Naive thymus-derived CD4-positive, alpha-beta T cell (primary cell): ENCODE measurements around the gene RPS21. TPM values are rescaled to one million over a fixed set of nuclear protein-coding genes. Genes with fewer than 3 reads are reported as not detected.

Experiments used
- ATAC-seq: fragments of 150-1000 bp; cut with Tn5 transposase; 2 replicates; pipeline ENCODE4 v1.10.0; 2021; ENCODE audit warnings: mild to moderate bottlenecking, moderate library complexity
- CTCF ChIA-PET: fragments of 350-600 bp; sonication (Branson Sonifier 250); formaldehyde crosslinking; loops from one replicate; lab custom pipeline; 2021; ENCODE audit warnings: antibody characterized with exemption; lab: Charles Lee
- POLR2A ChIA-PET: fragments of 350-600 bp; sonication (Branson Sonifier 250); formaldehyde crosslinking; loops from one replicate; lab custom pipeline; 2021; ENCODE audit warnings: antibody characterized with exemption, inconsistent platforms; lab: Charles Lee
- DNase-seq, 9 donors: peaks; one replicate each; pipeline versions ENCODE4 v3.0.0 to v3.0.0-alpha.2; 2020 to 2022; ENCODE audit warnings: mixed read lengths in 1 of 9
- H3K27ac ChIP-seq: one replicate; pipeline ENCODE4 v1.7.0; 2013; ENCODE audit warnings: mild to moderate bottlenecking, low read depth, low read length, moderate library complexity
- H3K27me3 ChIP-seq, 2 donors: one replicate each; pipeline ENCODE4 v1.7.0; 2013; ENCODE audit warnings: low read length in 2 of 2, mild to moderate bottlenecking in 2 of 2, moderate library complexity in 2 of 2; ENCODE audit not compliant: control insufficient read depth in 2 of 2, insufficient read depth in 2 of 2
- H3K36me3 ChIP-seq, 3 experiments: 1 replicate in 2 of 3; 2 replicates in 1 of 3; pipeline ENCODE4 v1.7.0; 2013; ENCODE audit warnings: low read length in 3 of 3, mild to moderate bottlenecking in 3 of 3, moderate library complexity in 1 of 3; ENCODE audit not compliant: insufficient read depth in 3 of 3, control insufficient read depth in 2 of 3
- H3K4me1 ChIP-seq, 2 donors: one replicate each; pipeline ENCODE4 v1.7.0; 2013; ENCODE audit warnings: low read length in 2 of 2, mild to moderate bottlenecking in 2 of 2, moderate library complexity in 1 of 2; ENCODE audit not compliant: control insufficient read depth in 2 of 2, insufficient read depth in 2 of 2
- H3K4me3 ChIP-seq: 2 replicates; pipeline ENCODE4 v1.7.0; 2013; ENCODE audit warnings: mild to moderate bottlenecking, low read length
- H3K9me3 ChIP-seq, 3 experiments: 1 replicate in 2 of 3; 2 replicates in 1 of 3; pipeline ENCODE4 v1.7.0; 2013; ENCODE audit warnings: low read length in 3 of 3; ENCODE audit not compliant: control insufficient read depth in 2 of 3
- H3K27ac Mint-ChIP-seq, 9 donors: one replicate each; pipeline ENCODE4 v1.8.0; 2020 to 2022; ENCODE audit warnings: mixed read lengths in 9 of 9, mild to moderate bottlenecking in 8 of 9, moderate library complexity in 5 of 9, inconsistent platforms in 2 of 9
- H3K27me3 Mint-ChIP-seq, 5 donors: one replicate each; pipeline ENCODE4 v1.8.0; 2021 to 2022; ENCODE audit warnings: mixed read lengths in 5 of 5, mild to moderate bottlenecking in 1 of 5
- H3K36me3 Mint-ChIP-seq, 5 donors: one replicate each; pipeline ENCODE4 v1.8.0; 2020 to 2022; ENCODE audit warnings: mixed read lengths in 5 of 5, mild to moderate bottlenecking in 3 of 5, inconsistent platforms in 1 of 5
- H3K4me1 Mint-ChIP-seq, 7 donors: one replicate each; pipeline ENCODE4 v1.8.0; 2020 to 2022; ENCODE audit warnings: mixed read lengths in 7 of 7, mild to moderate bottlenecking in 3 of 7, inconsistent platforms in 1 of 7
- H3K4me3 Mint-ChIP-seq, 10 donors: one replicate each; pipeline ENCODE4 v1.8.0; 2020 to 2022; ENCODE audit warnings: mild to moderate bottlenecking in 10 of 10, mixed read lengths in 10 of 10, moderate library complexity in 6 of 10, inconsistent platforms in 2 of 10
- H3K9me3 Mint-ChIP-seq, 11 donors: one replicate each; pipeline ENCODE4 v1.8.0; 2020 to 2022; ENCODE audit warnings: mixed read lengths in 11 of 11, mild to moderate bottlenecking in 4 of 11, inconsistent platforms in 1 of 11, moderate library complexity in 1 of 11
- intact Hi-C, 2 donors: fragments of 100-400 bp; cut with micrococcal nuclease; formaldehyde crosslinking; loops; one replicate each; pipeline ENCODE4 v1.15.1; 2023
- polyA plus RNA-seq, 2 donors: library from polyadenylated mRNA; unstranded; fragments of 300-500 nt; fragmentation: Illumina TruSeq; gene quantifications; one replicate each; pipeline ENCODE4 v1.2.3, GENCODE V29; 2021
- total RNA-seq, 6 experiments: library from RNA in 5 of 6; stranded (reverse) in 5 of 6; gene quantifications; 1 replicate in 5 of 6; 2 replicates in 1 of 6; pipeline ENCODE4 v1.2.3 and lab custom pipeline; 2021 to 2026

The RPS21 gene
- total and polyA plus RNA-seq, 7 experiments from 2014 or later: 2,026 to 3,458 (median 3,308) TPM

DNA sequence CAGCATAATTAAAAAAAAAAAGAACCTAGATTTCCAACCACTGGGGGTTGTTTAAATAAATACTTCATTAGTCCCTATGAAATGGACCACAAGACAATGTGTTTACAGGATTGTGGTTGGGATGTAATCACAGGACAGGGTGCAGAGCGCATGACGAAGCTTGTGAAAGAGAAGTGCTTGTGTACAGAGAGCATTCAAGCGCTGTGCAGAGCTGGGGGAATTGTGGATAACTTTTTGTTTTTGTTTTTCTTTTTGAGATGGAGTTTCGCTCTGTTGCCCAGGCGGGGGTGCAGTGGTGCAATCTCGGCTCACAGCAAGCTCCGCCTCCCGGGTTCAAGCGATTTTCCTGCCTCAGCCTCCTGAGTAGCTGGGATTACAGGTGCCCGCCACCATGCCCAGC, 42.1 kb upstream of the RPS21 start:
- Histone ChIP-seq H3K9me3 (no peaks in the 10 kb centered on the region), H3K27me3 (no peaks in the 10 kb centered on the region), H3K36me3 (no peaks in the 10 kb centered on the region), H3K4me3 (no peak overlapping the region), H3K27ac (no peak overlapping the region), H3K4me1 (no peaks in the 10 kb centered on the region)
- H3K4me1 Mint-ChIP-seq: peaks cover 0 to 3% (median 0%) of the 10 kb centered on the region in 7 donors
- H3K9me3 Mint-ChIP-seq: peaks cover 0 to 11% (median 6%) of the 10 kb centered on the region in 11 donors
- intact Hi-C loops: no loop called here
- CTCF ChIA-PET: no interaction called here
- POLR2A ChIA-PET: no interaction called here
- no peak overlapping the region for H3K4me3 Mint-ChIP-seq
- DNase-seq (no peak), ATAC-seq (no peak)
- peaks cover under 1 to 8% (median 4%) of the 10 kb centered on the region in 5 donors for H3K36me3 Mint-ChIP-seq
- H3K27ac Mint-ChIP-seq: no peak overlapping the region
- H3K27me3 Mint-ChIP-seq: peaks cover 0 to 3% (median 3%) of the 10 kb centered on the region in 5 donors

DNA sequence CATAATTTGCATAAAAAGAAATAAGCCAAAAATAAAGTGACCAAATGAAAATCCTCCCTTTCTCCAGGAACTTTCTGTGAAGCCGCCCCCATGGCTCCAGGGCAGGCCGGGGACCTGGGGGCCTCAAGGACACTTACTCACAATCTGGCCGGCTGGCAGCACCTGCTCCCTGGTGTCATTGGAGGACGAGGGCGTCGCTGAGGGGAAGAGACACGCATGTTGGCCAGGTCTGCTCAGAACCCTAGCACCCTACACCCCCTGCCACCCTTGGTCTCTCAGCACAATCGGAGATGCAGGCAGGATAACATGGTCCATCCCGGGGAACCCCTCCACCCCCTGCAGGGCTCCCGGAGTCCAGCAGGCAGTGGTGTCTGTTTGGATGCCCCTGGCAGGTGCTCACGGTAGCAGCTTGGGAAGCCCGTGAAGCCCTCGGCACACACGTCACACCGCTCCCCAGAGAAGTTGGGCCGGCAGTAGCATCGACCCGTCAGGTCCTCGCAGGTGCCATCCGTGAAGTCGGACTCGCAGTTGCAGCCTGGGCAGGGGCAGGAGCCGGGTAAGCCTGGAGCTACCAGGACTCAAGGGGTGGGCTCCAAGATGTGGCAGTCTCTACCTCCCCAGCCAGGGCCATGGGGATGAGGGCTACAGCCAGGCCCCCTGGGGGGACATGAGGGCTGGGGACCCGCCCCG, 41.1 kb upstream of the RPS21 start:
- no peak overlapping the region for H3K27ac ChIP-seq
- peaks cover 0 to 4% (median 4%) of the 10 kb centered on the region in 5 donors for H3K36me3 Mint-ChIP-seq
- ChIA-PET POLR2A (no interaction called here), CTCF (interaction anchor here (0.6 kb wide), 1 partner anchor 80 kb away, joined by 3 read pairs; no protein-coding TSS in a partner anchor)
- no peaks in the 10 kb centered on the region for H3K27me3 ChIP-seq
- peaks cover 0 to 3% (median 0%) of the 10 kb centered on the region in 7 donors for H3K4me1 Mint-ChIP-seq
- H3K27me3 Mint-ChIP-seq: no peaks in the 10 kb centered on the region
- H3K4me3 Mint-ChIP-seq: no peak overlapping the region
- no peaks in the 10 kb centered on the region for H3K4me1 ChIP-seq
- no peak overlapping the region for H3K27ac Mint-ChIP-seq
- peaks cover 0 to 11% (median 5%) of the 10 kb centered on the region in 11 donors for H3K9me3 Mint-ChIP-seq
- no peaks in the 10 kb centered on the region for H3K36me3 ChIP-seq
- DNase-seq: no peak
- no peak overlapping the region for H3K4me3 ChIP-seq
- no peaks in the 10 kb centered on the region for H3K9me3 ChIP-seq
- intact Hi-C loops: no loop called here
- ATAC-seq: no peak

DNA sequence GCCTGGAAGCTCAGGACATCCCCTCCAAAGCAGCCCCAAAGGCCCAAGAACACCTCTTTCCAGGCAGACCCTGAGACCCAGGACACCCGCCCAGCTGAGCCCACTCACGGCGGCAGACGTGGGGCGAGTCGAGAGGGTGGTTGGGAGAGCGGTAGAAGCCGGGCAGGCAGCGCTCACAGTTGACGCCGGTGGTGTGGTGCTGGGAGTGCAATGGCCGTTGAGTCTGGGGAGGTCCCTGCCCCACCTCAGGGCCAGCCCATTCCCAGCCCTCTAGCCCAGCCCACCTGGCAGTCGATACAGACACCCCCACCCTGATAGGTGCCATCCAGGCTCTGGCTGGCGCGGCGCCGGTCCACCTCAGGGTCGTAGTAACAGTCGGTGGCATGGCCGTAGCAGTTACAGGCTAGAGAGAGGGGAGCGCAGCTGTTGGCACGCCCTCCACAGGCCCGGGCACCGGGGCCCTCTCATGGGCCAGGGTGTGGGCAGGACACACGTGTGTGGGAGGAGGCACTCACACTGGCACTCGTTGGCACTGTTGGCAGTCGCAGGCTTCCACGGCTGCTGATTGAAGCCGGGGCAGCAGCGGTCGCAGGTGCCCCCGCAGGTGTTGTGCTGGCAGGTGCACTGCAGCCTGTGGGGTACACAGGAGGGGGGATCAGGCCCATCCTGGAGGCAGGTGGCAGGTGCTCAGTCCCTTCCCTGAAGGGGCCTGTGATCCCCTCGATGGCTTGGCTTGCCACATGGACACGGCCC, 40.3 kb upstream of the RPS21 start:
- H3K4me1 Mint-ChIP-seq: peaks cover 0 to 3% (median 0%) of the 10 kb centered on the region in 7 donors
- intact Hi-C loops: no loop called here
- POLR2A ChIA-PET: no interaction called here
- no peaks in the 10 kb centered on the region for H3K4me1 ChIP-seq
- no peak overlapping the region for H3K27ac ChIP-seq
- no peak overlapping the region for H3K27ac Mint-ChIP-seq
- H3K36me3 ChIP-seq: no peaks in the 10 kb centered on the region
- no peak overlapping the region for H3K4me3 ChIP-seq
- DNase-seq: no peak
- CTCF ChIA-PET: no interaction called here
- H3K9me3 ChIP-seq: no peaks in the 10 kb centered on the region
- H3K4me3 Mint-ChIP-seq: no peak overlapping the region
- H3K27me3 ChIP-seq: no peaks in the 10 kb centered on the region
- H3K27me3 Mint-ChIP-seq: no peaks in the 10 kb centered on the region
- ATAC-seq: no peak
- H3K36me3 Mint-ChIP-seq: peaks cover 0 to 4% (median 4%) of the 10 kb centered on the region in 5 donors
- peaks cover 0 to 11% (median 5%) of the 10 kb centered on the region in 11 donors for H3K9me3 Mint-ChIP-seq

DNA sequence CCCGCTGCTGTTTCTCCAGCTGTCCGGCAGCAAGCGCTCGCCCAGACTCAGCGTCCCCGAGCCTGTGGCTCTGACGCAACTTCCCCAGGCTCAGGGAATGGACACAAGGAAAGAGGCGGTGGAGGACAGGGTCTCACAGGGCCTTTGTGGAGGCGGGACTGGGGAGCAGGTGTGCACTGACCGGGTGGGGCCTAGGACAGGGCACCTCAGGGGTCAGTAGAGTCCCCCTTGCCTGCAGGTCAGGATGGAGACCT, 39.8 kb upstream of the RPS21 start:
- H3K36me3 ChIP-seq: no peaks in the 10 kb centered on the region
- DNase-seq (no peak), ATAC-seq (no peak)
- Mint-ChIP-seq H3K36me3 (peaks cover 0 to 4% (median 4%) of the 10 kb centered on the region in 5 donors), H3K27me3 (no peaks in the 10 kb centered on the region), H3K4me3 (no peak overlapping the region), H3K27ac (no peak overlapping the region), H3K4me1 (peaks cover 0 to 3% (median 0%) of the 10 kb centered on the region in 7 donors), H3K9me3 (peaks cover 0 to 11% (median 5%) of the 10 kb centered on the region in 11 donors)
- H3K27ac ChIP-seq: no peak overlapping the region
- no peaks in the 10 kb centered on the region for H3K9me3 ChIP-seq
- H3K4me3 ChIP-seq: no peak overlapping the region
- intact Hi-C loops: no loop called here
- ChIA-PET POLR2A (no interaction called here), CTCF (no interaction called here)
- no peaks in the 10 kb centered on the region for H3K27me3 ChIP-seq
- no peaks in the 10 kb centered on the region for H3K4me1 ChIP-seq

DNA sequence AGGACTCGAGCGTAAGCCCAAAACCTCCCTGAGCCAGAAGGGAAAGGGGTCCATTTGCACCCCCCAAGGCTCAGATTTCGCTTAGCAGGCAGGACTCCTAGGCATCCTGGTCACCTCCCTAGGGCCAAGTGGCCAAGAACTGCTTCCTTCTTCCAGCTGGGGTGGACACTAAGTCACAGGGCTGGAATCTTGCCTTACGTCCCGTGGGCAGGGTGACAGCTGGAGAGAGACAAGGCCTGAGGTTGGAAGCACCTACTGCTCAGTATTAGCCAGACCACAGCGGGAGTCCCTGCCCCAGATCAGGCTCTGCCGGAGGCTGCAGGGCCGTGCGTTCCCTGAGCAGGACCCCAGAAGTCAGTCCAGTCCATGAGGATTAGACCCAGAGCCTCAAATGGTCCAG, 39.5 kb upstream of the RPS21 start:
- ATAC-seq (no peak), DNase-seq (no peak)
- H3K27me3 Mint-ChIP-seq: no peaks in the 10 kb centered on the region
- Histone ChIP-seq H3K27ac (no peak overlapping the region), H3K4me3 (no peak overlapping the region), H3K27me3 (no peaks in the 10 kb centered on the region), H3K36me3 (no peaks in the 10 kb centered on the region), H3K4me1 (no peaks in the 10 kb centered on the region), H3K9me3 (no peaks in the 10 kb centered on the region)
- H3K36me3 Mint-ChIP-seq: peaks cover 0 to 4% (median 4%) of the 10 kb centered on the region in 5 donors
- ChIA-PET CTCF (no interaction called here), POLR2A (no interaction called here)
- no peak overlapping the region for H3K27ac Mint-ChIP-seq
- H3K4me3 Mint-ChIP-seq: no peak overlapping the region
- peaks cover 0 to 11% (median 5%) of the 10 kb centered on the region in 11 donors for H3K9me3 Mint-ChIP-seq
- H3K4me1 Mint-ChIP-seq: peaks cover 0 to 3% (median 0%) of the 10 kb centered on the region in 7 donors
- intact Hi-C loops: no loop called here

DNA sequence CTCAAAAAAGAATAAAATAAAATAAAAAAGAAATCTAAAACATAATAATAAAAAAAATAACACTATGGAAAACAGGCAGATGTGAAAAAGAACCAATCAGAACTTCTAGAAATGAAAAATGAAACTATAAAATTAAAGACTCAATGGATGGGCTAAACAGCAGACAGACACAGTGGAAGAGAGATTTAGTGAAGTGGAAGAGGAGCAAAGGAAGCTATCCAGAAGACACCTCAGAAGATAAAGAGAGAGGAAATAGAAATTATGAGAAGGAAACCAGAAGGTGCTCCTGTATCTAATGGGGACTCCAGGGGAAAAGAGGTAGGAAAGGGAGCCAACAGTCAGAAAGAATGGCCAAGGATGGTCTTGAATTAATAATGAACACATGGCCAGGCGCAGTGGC, 38.3 kb upstream of the RPS21 start:
- Mint-ChIP-seq H3K36me3 (peaks cover 0 to 4% (median 4%) of the 10 kb centered on the region in 5 donors), H3K27ac (peak overlapping the region in 1 of 9 donors; percentile 36), H3K4me3 (no peak overlapping the region), H3K9me3 (peaks cover 0 to 11% (median 5%) of the 10 kb centered on the region in 11 donors), H3K4me1 (peaks cover 0 to 3% (median 0%) of the 10 kb centered on the region in 7 donors), H3K27me3 (no peaks in the 10 kb centered on the region)
- DNase-seq (no peak), ATAC-seq (no peak)
- Histone ChIP-seq H3K4me3 (no peak overlapping the region), H3K27me3 (no peaks in the 10 kb centered on the region), H3K36me3 (no peaks in the 10 kb centered on the region), H3K9me3 (no peaks in the 10 kb centered on the region), H3K27ac (no peak overlapping the region), H3K4me1 (no peaks in the 10 kb centered on the region)
- ChIA-PET CTCF (interaction anchor here (0.6 kb wide), 1 partner anchor 28 kb away, joined by 3 read pairs; no protein-coding TSS in a partner anchor), POLR2A (no interaction called here)
- intact Hi-C loops: no loop called here
